A673 (cell line): ENCODE measurements around the gene ZNF516. TPM values are rescaled to one million over a fixed set of nuclear protein-coding genes. Genes with fewer than 3 reads are reported as not detected.
"Not testable (repeated sequence)": the region's sequence is repeated elsewhere in the genome, so short reads cannot be mapped to it uniquely, and the experiment has no call there.

Source experiments
- Bru-seq: library from RNA; stranded (reverse); fragments of 400-500 nt; gene quantifications from one replicate; lab custom pipeline; 2021; lab: Mats Ljungman, UMichigan
- BruChase-seq, 2 experiments: library from RNA; stranded (reverse); fragments of 400-500 nt; gene quantifications; one replicate each; lab custom pipeline; 2021; lab: Mats Ljungman, UMichigan
- BruUV-seq: library from RNA; stranded (reverse); fragments of 400-500 nt; replicated peaks from 2 replicates; lab custom pipeline; 2021; lab: Mats Ljungman, UMichigan
- CTCF ChIA-PET: fragments of 300-600 bp; sonication (Branson Sonifier 250); formaldehyde crosslinking; loops from one replicate; lab custom pipeline; 2022; ENCODE audit warnings: antibody characterized with exemption; lab: Charles Lee
- POLR2A ChIA-PET: fragments of 300-600 bp; sonication (Branson Sonifier 250); formaldehyde crosslinking; loops from one replicate; lab custom pipeline; 2022; ENCODE audit warnings: antibody characterized with exemption; ENCODE audit not compliant: low non-redundant PET; lab: Charles Lee
- DNase-seq: peaks from one replicate; pipeline ENCODE4 v3.0.0-alpha.2; 2015; ENCODE audit warnings: low spot score
- H3K27ac ChIP-seq: fragments of 200-600 bp; sonication (generic); 2 replicates; pipeline ENCODE4 v1.5.1; 2016; ENCODE audit warnings: mixed run types, low read depth, mild to moderate bottlenecking, mixed read lengths, antibody characterized with exemption, low read length; ENCODE audit not compliant: poor library complexity, severe bottlenecking
- H3K27me3 ChIP-seq: fragments of 200-600 bp; sonication (generic); replicated peaks from 2 replicates; pipeline ENCODE4 v1.6.1; 2017; ENCODE audit warnings: mixed run types, low read depth, mild to moderate bottlenecking, mixed read lengths, antibody characterized with exemption, low read length; ENCODE audit not compliant: insufficient read depth, poor library complexity
- H3K36me3 ChIP-seq: fragments of 200-600 bp; sonication (generic); 2 replicates; pipeline ENCODE4 v1.6.1; 2016; ENCODE audit warnings: mixed run types, mild to moderate bottlenecking, mixed read lengths, antibody characterized with exemption, low read length; ENCODE audit not compliant: insufficient read depth, poor library complexity, severe bottlenecking
- H3K4me1 ChIP-seq: fragments of 200-600 bp; sonication (generic); 2 replicates; pipeline ENCODE4 v1.6.1; 2017; ENCODE audit warnings: mixed run types, mild to moderate bottlenecking, mixed read lengths, antibody characterized with exemption, low read length; ENCODE audit not compliant: insufficient read depth, poor library complexity, severe bottlenecking
- H3K4me3 ChIP-seq: fragments of 200-600 bp; sonication (generic); 2 replicates; pipeline ENCODE4 v1.5.1; 2016; ENCODE audit warnings: low read depth, mixed run types, mild to moderate bottlenecking, mixed read lengths, low read length; ENCODE audit not compliant: poor library complexity, severe bottlenecking
- H3K9me3 ChIP-seq: fragments of 200-600 bp; sonication (generic); 2 replicates; pipeline ENCODE4 v1.6.1; 2016; ENCODE audit warnings: mixed run types, low read depth, mild to moderate bottlenecking, mixed read lengths, antibody characterized with exemption, low read length; ENCODE audit not compliant: poor library complexity, severe bottlenecking
- CTCF ChIP-seq: fragments of 300-800, 200-600 bp; sonication (generic); conservative IDR thresholded peaks from 2 replicates; pipeline ENCODE4 v1.5.1; 2017; ENCODE audit warnings: low read depth, mild to moderate bottlenecking, antibody characterized with exemption, low read length, moderate library complexity, mixed read lengths
- EZH2 ChIP-seq: fragments of 200-600 bp; sonication (generic); IDR thresholded peaks from 2 replicates; pipeline ENCODE4 v1.6.1; 2017; ENCODE audit warnings: borderline replicate concordance, low read depth, mild to moderate bottlenecking, mixed read lengths, antibody characterized with exemption, low read length; ENCODE audit not compliant: poor library complexity, severe bottlenecking
- intact Hi-C: fragments of 100-400 bp; cut with micrococcal nuclease; formaldehyde crosslinking; loops from one replicate; pipeline ENCODE4 v1.10.0; 2022; ENCODE audit not compliant: unreplicated experiment
- long read RNA-seq: library from polyadenylated mRNA; stranded (forward); transcript quantifications from one replicate; pipeline ENCODE4 v2.0.0, GENCODE V29; 2022
- total RNA-seq: library from RNA; stranded (reverse); gene quantifications from 2 replicates; pipeline ENCODE4 v1.2.3, GENCODE V29; 2021

ZNF516 gene
- total RNA-seq (32.3 and 43.8 TPM in 2 replicates), Bru-seq, nascent RNA (percentile 80 among the genes with signal in this experiment), BruChase-seq, experiment 1, labeled RNA remaining after a 2-hour chase (percentile 79 among the genes with signal in this experiment), BruChase-seq, experiment 2, labeled RNA remaining after a 6-hour chase (percentile 67 among the genes with signal in this experiment)
- long read RNA-seq, full-length matches to known transcripts = 1 of 14 reads
- long read RNA-seq, partial matches to known transcripts = 5 of 14 reads
- long read RNA-seq, other reads (novel, unspliced or antisense) = 8 of 14 reads

GRCh38 chr18:76495006-76495370 lies at the start of gene ZNF516:
Gene ZNF516 (minus strand): TSS chr18:76495242. CDS start chr18:76443054, 52,188 bp downstream.
- CTCF ChIA-PET = interaction anchor here (0.6 kb wide), 1 partner anchor 44 kb away, joined by 7 read pairs; no protein-coding TSS in a partner anchor
- DNase-seq = peak; percentile 64
- intact Hi-C loops = loop anchor here (2.0 to 5.0 kb wide), 3 partner anchors 50 to 126 kb away; no protein-coding TSS in a partner anchor

GRCh38 chr18:76538846-76539245 lies 43.8 kb upstream of the ZNF516 start:
- no peak for TF ChIP-seq CTCF
- TF ChIP-seq EZH2 = no peak
- Histone ChIP-seq H3K4me3 (no peak overlapping the region), H3K36me3 (no peaks in the 10 kb centered on the region), H3K27ac (no peak overlapping the region), H3K4me1 (peaks cover 6% of the 10 kb centered on the region), H3K27me3 (no peaks in the 10 kb centered on the region), H3K9me3 (no peaks in the 10 kb centered on the region)
- DNase-seq = no peak
- POLR2A ChIA-PET = no interaction called here
- BruUV-seq = no TSS peak
- CTCF ChIA-PET = interaction anchor here (0.5 kb wide), 1 partner anchor 24 kb away, joined by 5 read pairs; no protein-coding TSS in a partner anchor
- intact Hi-C loops = no loop called here

More at GRCh38 chr18:76495006-76495370, at the start of gene ZNF516:
- H3K9me3 ChIP-seq = no peaks in the 10 kb centered on the region
- H3K36me3 ChIP-seq = no peaks in the 10 kb centered on the region
- H3K4me1 ChIP-seq = peaks cover 17% of the 10 kb centered on the region
- peak within 1 kb of the TSS; percentile 74 for H3K27ac ChIP-seq
- peak within 1 kb of the TSS; percentile 86 for H3K4me3 ChIP-seq
- TF ChIP-seq EZH2 (no peak), CTCF (no peak)
- H3K27me3 ChIP-seq = no peaks in the 10 kb centered on the region
- BruUV-seq = no TSS peak
- POLR2A ChIA-PET = no interaction called here

GRCh38 chr18:76537621-76538020 lies 42.6 kb upstream of the ZNF516 start:
- Histone ChIP-seq H3K9me3 (no peaks in the 10 kb centered on the region), H3K36me3 (no peaks in the 10 kb centered on the region), H3K27me3 (no peaks in the 10 kb centered on the region), H3K27ac (no peak overlapping the region), H3K4me1 (no peaks in the 10 kb centered on the region), H3K4me3 (no peak overlapping the region)
- CTCF ChIA-PET = no interaction called here
- no peak for DNase-seq
- TF ChIP-seq CTCF (no peak), EZH2 (no peak)
- intact Hi-C loops = no loop called here
- POLR2A ChIA-PET = no interaction called here
- BruUV-seq = no TSS peak

GRCh38 chr18:76536593-76536992 lies 41.6 kb upstream of the ZNF516 start:
- POLR2A ChIA-PET, CTCF ChIA-PET: not testable (repeated sequence)

More at GRCh38 chr18:76536593-76536992, 41.6 kb upstream of the ZNF516 start:
- H3K4me3 ChIP-seq, H3K27ac ChIP-seq, H3K4me1 ChIP-seq, intact Hi-C loops, H3K36me3 ChIP-seq, H3K27me3 ChIP-seq, DNase-seq, H3K9me3 ChIP-seq, BruUV-seq: not testable (repeated sequence)
